Activated naive CD8-positive, alpha-beta T cell treated with anti-CD3 and anti-CD28 coated beads, Interleukin-2, amount 50 U/mL, for 24 hours (primary cell): ENCODE data around the gene RGS1.
A peak's percentile ranks its signal among the peaks of the same experiment; 100 is the strongest.

Experiments used
- ATAC-seq: fragments of 150-1000 bp; cut with Tn5 transposase; one replicate; pipeline ENCODE4 v1.10.0; 2021
- DNase-seq: peaks from one replicate; pipeline ENCODE4 v3.0.0; 2021
- H3K27ac Mint-ChIP-seq: one replicate; pipeline ENCODE4 v1.8.0; 2021; ENCODE audit warnings: mild to moderate bottlenecking, mixed read lengths
- H3K27me3 Mint-ChIP-seq: one replicate; pipeline ENCODE4 v1.8.0; 2021; ENCODE audit warnings: mixed read lengths
- H3K36me3 Mint-ChIP-seq: one replicate; pipeline ENCODE4 v1.8.0; 2021; ENCODE audit warnings: low read depth, mixed read lengths
- H3K4me1 Mint-ChIP-seq: one replicate; pipeline ENCODE4 v1.8.0; 2021; ENCODE audit warnings: mixed read lengths
- H3K4me3 Mint-ChIP-seq: one replicate; pipeline ENCODE4 v1.8.0; 2021; ENCODE audit warnings: mild to moderate bottlenecking, moderate library complexity, mixed read lengths
- H3K9me3 Mint-ChIP-seq: one replicate; pipeline ENCODE4 v1.8.0; 2021; ENCODE audit warnings: mixed read lengths

Gene RGS1

DNA sequence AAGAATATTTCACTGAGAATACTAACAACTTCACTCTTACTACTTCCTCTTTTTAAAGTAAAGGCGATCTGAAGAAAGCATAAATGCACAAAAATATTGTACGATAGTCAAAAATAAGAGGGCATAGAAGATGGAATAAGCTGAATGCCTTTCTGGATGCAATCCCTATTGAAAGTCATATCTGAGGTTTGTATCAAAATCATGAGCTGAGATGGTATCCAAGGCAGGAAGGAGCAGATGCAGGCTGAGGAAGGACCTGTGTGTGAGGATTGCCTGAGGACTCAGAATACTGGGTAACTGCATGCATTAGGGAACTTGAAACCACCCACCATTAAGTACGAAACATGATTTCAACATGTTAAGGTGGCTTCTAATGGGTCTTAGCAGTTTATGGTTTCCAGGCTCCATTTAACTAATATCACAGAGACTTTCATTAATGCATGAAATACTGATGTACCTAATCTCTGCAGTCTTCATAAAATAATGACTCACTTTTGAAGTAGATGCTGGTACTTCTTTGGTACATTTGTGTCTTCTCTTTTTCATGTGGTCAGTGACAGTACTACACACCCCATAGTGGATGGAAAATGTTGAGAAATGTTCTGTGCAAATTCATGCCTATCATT lies 29.6 kb upstream of the RGS1 start:
- Mint-ChIP-seq H3K27ac (peak overlapping the region; percentile 75), H3K27me3 (no peaks in the 10 kb centered on the region), H3K4me1 (peaks cover 53% of the 10 kb centered on the region), H3K4me3 (peak overlapping the region; percentile 36), H3K36me3 (no peaks in the 10 kb centered on the region), H3K9me3 (no peaks in the 10 kb centered on the region)
- ATAC-seq (peak; percentile 37), DNase-seq (no peak)

DNA sequence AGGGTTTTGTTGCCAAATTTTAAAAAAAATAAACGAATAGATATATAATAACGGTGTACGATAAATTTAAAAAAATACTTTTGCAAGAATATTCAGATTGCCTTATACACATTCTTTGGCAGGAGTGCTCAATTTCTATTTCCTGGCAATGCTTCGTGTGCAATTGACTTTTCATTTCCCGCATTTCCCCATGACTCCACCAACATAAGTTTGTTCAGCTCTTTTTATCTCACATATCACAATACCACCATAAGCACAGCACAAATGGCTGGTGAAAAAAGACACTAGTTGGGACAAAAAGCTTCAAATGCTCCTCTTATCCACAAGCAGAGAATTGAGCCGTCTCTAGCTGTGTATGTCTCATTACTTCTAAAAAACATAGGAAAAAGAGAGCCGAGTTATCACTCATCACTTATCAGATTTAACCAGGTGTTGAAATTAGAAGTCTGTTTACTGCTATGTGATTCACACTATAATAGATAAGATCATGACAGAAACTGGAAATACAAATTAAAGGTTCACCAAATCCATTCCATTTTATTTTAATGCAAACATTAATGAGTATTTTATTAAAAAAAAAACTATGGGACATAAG lies 28.9 kb upstream of the RGS1 start:
- ATAC-seq (peak; percentile 12), DNase-seq (no peak)
- H3K9me3 Mint-ChIP-seq = no peaks in the 10 kb centered on the region
- peak overlapping the region; percentile 85 for H3K27ac Mint-ChIP-seq
- H3K36me3 Mint-ChIP-seq = no peaks in the 10 kb centered on the region
- H3K4me3 Mint-ChIP-seq = peak overlapping the region; percentile 48
- H3K4me1 Mint-ChIP-seq = peaks cover 59% of the 10 kb centered on the region
- H3K27me3 Mint-ChIP-seq = no peaks in the 10 kb centered on the region

DNA sequence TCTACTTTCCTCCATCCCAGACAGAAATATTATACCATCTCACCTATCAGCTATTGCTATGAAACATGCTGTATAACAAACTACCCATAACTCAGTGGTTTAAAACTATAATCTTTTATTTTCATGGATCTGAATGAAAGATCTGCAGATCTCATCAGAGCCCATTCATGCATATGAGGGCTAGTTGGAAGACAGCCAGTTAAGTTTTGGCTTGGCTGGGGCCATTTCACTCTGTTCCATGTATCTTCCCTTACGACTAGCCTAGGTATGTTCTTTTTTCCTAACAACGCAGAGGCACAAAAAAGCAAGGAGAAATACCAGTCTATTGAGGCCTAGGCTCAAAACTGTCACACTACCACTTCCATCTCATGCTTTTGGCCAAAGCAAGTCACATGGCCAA lies 28.1 kb upstream of the RGS1 start:
- Mint-ChIP-seq H3K36me3 (no peaks in the 10 kb centered on the region), H3K4me3 (no peak overlapping the region), H3K4me1 (peaks cover 64% of the 10 kb centered on the region), H3K27me3 (no peaks in the 10 kb centered on the region), H3K27ac (no peak overlapping the region), H3K9me3 (no peaks in the 10 kb centered on the region)
- DNase-seq (no peak), ATAC-seq (no peak)

DNA sequence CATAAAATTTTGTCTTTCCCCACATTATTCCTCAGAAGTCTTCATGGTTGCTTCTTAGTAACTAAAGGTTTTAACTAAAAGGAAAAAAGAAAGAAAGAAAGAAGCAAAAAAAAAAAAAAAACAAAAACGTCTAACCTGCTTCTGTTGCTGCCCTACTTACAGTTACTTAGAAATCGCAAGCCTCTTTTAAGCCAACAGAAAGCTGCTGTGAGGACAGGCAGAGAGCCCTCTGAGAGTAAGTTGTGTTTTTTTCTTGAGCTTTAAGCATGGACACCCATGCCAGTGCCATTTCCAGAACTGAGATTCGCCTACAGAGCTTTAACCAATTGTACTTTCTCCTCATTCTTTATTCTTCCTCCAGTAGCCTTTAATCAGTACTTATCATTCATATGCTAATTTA lies 25.6 kb upstream of the RGS1 start:
- Mint-ChIP-seq H3K36me3 (no peaks in the 10 kb centered on the region), H3K27ac (peak overlapping the region; percentile 89), H3K4me1 (peaks cover 74% of the 10 kb centered on the region), H3K27me3 (no peaks in the 10 kb centered on the region), H3K9me3 (no peaks in the 10 kb centered on the region), H3K4me3 (peak overlapping the region; percentile 10)
- ATAC-seq (no peak), DNase-seq (no peak)

DNA sequence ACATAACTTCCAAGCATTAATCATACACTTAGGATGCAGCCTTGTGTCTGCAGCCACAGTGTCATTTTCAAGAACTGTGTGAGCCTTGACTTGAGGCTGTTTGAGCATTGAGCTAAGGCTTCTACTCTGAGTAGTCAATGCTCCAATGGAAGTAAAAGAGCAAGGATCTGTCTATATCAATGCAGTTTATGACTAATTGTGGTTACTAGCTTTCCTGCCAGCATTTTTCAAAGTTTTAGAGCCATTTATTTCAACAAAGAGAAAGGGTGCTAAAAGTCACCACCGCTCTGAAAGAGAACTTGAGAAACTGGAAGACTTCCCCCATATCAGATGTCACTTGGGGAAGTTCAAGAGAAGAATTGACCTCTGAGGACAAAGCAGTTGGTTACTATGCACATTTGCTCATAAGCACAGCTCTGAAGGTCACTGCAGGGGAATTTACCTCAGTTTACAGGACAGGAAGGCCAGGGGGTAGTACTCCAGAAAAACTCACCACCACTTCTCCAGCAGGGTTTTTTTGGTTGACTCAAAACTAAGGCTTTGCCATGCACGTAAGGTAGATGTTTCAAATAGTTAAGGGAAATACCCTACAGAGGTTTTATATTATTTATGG lies 24.5 kb upstream of the RGS1 start:
- Mint-ChIP-seq H3K27me3 (no peaks in the 10 kb centered on the region), H3K27ac (peak overlapping the region; percentile 89), H3K36me3 (no peaks in the 10 kb centered on the region), H3K4me1 (peaks cover 65% of the 10 kb centered on the region), H3K9me3 (no peaks in the 10 kb centered on the region), H3K4me3 (no peak overlapping the region)
- ATAC-seq (peak; percentile 85), DNase-seq (no peak)

DNA sequence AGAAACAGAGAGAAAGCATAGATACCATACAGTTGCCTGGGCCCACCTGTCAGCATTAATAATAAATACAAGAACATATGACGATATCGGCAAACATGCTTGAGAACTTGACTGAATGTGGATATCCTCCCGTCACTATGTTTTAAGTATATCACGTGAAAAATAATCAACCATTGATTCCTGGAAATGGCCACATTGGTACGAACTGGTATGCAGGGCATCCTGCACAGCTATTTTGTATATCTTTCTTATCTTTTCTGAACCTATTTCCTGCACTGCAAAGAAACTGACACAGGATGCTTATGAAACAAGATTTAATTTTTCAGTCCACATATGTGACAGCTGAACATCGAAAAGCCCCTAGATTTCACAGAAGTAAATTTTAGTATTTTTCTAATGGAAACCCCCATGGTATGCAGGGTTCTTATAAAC lies 22.8 kb upstream of the RGS1 start:
- H3K27me3 Mint-ChIP-seq = no peaks in the 10 kb centered on the region
- no peak for ATAC-seq

DNA sequence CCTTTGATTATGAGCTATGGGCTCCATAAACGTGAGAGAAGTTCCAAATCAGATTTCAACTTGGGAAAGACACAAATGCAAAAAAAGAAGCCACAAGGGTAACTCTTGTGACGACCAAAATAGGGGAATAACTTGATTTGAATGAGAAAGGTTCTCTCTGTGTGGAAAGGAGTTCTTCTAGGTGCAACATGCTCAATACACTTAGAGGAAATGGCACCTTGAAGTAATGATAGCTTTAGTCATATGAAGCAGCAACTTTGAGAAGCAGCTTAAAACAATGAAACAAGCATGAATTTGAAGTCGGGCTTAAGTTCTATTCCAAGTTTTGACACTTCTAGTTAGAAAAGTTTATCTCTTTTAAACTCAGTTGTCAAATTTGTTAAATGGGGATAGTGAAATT lies 21.8 kb upstream of the RGS1 start:
- H3K27me3 Mint-ChIP-seq = no peaks in the 10 kb centered on the region
- DNase-seq (no peak), ATAC-seq (no peak)
- H3K9me3 Mint-ChIP-seq = no peaks in the 10 kb centered on the region
- peak overlapping the region; percentile 16 for H3K27ac Mint-ChIP-seq
- no peak overlapping the region for H3K4me3 Mint-ChIP-seq
- H3K36me3 Mint-ChIP-seq = no peaks in the 10 kb centered on the region
- H3K4me1 Mint-ChIP-seq = peaks cover 60% of the 10 kb centered on the region

More for the DNA sequence above, 22.8 kb upstream of the RGS1 start:
- Mint-ChIP-seq H3K36me3 (no peaks in the 10 kb centered on the region), H3K9me3 (no peaks in the 10 kb centered on the region), H3K4me1 (peaks cover 51% of the 10 kb centered on the region), H3K27ac (peak overlapping the region; percentile 53), H3K4me3 (no peak overlapping the region)
- no peak for DNase-seq

DNA sequence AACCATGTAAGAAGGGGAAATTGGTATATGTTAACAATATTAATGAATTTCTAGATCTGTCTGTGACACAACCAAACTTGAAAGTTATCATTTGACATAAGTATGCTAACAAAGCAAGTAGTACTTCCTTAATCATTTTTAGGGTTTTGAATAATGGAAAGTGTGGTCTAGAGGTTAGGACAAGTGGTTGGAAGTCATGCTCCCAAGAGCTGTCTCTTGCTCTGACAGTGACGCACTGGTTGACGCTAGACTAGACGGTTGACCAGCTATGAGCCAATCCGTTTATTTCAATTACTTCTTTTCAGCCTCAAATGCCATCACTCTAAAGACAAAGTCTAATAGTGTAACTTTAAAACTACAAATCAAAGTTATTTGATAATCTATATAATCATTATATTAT lies 20.7 kb upstream of the RGS1 start:
- H3K4me1 Mint-ChIP-seq = peaks cover 65% of the 10 kb centered on the region

DNA sequence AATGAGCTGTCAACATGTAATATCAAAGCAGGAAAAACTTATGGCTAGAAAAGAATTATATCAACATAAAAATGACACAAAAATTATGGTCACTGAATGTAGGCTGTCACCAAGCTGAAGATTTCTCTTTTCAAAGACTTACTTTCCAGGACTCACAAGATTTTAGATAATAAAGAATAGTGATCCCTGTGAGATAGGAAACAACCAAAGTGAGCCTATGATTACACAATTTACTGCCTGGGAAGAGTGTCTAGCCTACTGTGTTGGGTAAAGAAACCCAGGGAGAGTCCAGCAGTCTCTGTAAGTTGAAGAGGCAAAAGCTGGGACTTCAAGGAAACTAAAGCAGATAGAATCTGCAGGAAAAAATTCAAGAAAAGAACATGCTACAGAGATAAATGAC lies 20.2 kb upstream of the RGS1 start:
- no peak overlapping the region for H3K27ac Mint-ChIP-seq
- peaks cover 64% of the 10 kb centered on the region for H3K4me1 Mint-ChIP-seq
- H3K27me3 Mint-ChIP-seq = no peaks in the 10 kb centered on the region
- DNase-seq (no peak), ATAC-seq (no peak)
- no peaks in the 10 kb centered on the region for H3K9me3 Mint-ChIP-seq
- no peak overlapping the region for H3K4me3 Mint-ChIP-seq
- no peaks in the 10 kb centered on the region for H3K36me3 Mint-ChIP-seq

More for the DNA sequence above, 20.7 kb upstream of the RGS1 start:
- DNase-seq (no peak), ATAC-seq (no peak)
- Mint-ChIP-seq H3K36me3 (no peaks in the 10 kb centered on the region), H3K27ac (no peak overlapping the region), H3K4me3 (no peak overlapping the region), H3K9me3 (no peaks in the 10 kb centered on the region), H3K27me3 (no peaks in the 10 kb centered on the region)

DNA sequence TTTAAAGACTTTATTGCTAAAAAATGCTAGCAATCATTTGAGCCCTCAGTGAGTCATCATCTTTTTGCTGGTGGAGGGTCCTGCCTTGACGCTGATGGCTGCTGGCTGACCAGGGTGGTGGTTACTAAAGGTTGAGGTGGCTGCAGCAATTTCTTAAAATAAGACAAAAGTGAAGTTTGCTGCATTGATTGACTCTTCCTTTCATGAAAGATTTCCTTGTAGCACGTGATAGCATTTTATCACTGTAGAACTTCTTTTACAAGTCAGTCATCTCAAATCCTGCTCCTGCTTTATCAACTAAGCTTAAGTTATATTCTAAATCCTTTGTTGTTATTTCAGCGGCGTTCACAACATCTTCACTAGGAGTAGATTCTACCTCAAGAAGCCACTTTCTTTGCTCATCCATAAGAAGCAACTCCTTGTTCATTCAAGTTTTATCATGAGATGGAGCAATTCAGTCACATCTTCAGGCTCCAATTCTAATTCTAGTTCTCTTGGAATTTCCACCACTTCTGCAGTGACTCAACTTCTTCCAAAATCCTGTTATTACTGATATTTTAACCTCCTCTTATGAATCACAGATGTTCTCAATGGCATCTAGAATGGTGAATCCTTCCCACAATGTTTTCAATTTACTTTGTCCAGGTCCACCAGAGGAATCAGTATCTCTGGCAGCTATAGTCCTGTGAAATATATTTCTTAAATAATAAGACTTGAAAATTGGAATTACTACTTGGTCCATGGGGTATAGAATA lies 17.6 kb upstream of the RGS1 start:
- Mint-ChIP-seq H3K4me3 (no peak overlapping the region), H3K4me1 (peaks cover 56% of the 10 kb centered on the region), H3K9me3 (no peaks in the 10 kb centered on the region), H3K27me3 (no peaks in the 10 kb centered on the region), H3K36me3 (no peaks in the 10 kb centered on the region), H3K27ac (peak overlapping the region; percentile 31)
- DNase-seq (no peak), ATAC-seq (no peak)

DNA sequence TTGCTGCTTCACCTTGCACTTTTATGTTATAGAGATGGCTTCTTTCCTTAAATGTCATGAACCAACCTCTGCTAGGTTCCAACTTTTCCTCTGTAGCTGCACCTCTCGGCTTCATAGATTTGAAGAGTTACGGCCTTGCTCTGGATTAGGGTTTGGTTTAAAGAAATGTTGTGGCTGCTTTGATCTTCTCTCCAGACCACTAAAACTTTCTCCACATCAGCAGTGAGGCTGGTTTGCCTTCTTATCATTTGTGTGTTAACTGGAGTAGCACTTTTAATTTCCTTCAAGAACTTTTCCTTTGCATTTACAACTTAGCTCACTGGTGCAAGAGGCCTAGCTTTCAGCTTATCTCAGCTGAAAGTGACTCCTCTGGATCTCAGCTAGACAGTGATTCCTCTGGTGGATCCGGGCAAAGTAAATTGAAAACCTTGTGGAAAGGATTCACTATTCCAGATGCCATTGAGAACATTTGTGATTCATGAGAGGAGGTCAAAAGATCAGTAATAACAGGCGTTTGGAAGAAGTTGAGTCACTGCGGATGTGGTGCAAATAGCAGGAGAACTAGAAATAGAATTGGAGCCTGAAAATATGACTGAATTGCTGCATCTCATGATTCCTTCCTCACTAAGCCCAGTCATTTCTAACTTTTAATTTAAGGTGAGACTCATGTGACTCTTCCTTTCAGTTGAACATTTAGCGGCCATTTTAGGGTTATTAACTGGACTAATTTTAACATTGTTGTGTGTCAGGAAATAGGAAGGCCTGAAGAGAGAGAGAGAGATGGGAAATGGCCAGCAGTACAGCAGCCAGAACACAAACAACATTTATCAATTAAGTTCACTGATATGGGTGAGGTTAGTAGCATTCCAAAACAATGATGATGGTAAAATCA lies 16.2 kb upstream of the RGS1 start:
- no peak overlapping the region for H3K4me3 Mint-ChIP-seq
- H3K27ac Mint-ChIP-seq = peak overlapping the region; percentile 56

DNA sequence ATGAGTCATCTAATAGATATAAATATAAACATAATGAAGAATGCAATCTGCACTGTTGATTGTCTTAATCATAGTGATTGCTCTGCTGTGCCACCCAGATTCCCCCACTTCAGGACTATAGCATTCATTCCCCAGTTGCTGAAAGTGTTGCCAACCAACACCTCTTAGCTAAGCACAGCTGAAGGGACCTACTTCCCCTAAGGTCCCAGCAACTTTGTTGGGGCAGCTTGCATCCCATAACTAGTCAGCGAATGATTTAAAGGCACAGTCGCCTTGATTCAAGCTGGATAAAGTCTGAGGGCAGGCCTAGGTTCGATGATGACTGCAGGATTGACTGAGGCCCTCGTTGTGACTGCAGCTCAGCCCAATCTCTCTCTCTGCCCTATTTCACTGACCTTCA lies 14.3 kb upstream of the RGS1 start:
- H3K4me3 Mint-ChIP-seq = no peak overlapping the region
- no peak for DNase-seq
- ATAC-seq = no peak
- H3K27me3 Mint-ChIP-seq = no peaks in the 10 kb centered on the region
- H3K36me3 Mint-ChIP-seq = no peaks in the 10 kb centered on the region
- H3K9me3 Mint-ChIP-seq = no peaks in the 10 kb centered on the region
- H3K27ac Mint-ChIP-seq = peak overlapping the region; percentile 26
- peaks cover 70% of the 10 kb centered on the region for H3K4me1 Mint-ChIP-seq

More for the DNA sequence above, 16.2 kb upstream of the RGS1 start:
- Mint-ChIP-seq H3K4me1 (peaks cover 59% of the 10 kb centered on the region), H3K27me3 (no peaks in the 10 kb centered on the region), H3K36me3 (no peaks in the 10 kb centered on the region), H3K9me3 (no peaks in the 10 kb centered on the region)
- peak; percentile 31 for ATAC-seq
- no peak for DNase-seq

DNA sequence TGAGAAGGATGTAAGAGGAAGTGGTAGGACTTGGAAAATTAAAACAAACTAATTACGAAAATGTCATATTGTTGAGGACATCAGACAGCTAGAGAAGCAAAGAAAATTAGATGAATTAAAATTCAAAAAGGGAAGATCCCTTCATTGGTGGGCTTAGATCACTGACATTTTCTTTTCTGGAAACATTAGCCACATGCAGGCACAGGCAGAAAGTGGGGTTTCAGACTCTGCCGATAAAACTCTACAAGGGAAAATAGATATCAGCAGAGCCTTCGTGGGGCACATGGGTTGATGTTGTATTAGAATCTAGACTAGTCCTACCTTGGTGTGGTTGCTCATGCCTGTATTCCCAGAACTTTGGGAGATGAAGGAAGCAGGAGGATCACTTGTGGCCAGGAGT lies 12.4 kb upstream of the RGS1 start:
- Mint-ChIP-seq H3K9me3 (no peaks in the 10 kb centered on the region), H3K4me3 (no peak overlapping the region), H3K27me3 (no peaks in the 10 kb centered on the region), H3K27ac (peak overlapping the region; percentile 49), H3K4me1 (peaks cover 82% of the 10 kb centered on the region), H3K36me3 (no peaks in the 10 kb centered on the region)
- ATAC-seq = peak; percentile 70
- no peak for DNase-seq

DNA sequence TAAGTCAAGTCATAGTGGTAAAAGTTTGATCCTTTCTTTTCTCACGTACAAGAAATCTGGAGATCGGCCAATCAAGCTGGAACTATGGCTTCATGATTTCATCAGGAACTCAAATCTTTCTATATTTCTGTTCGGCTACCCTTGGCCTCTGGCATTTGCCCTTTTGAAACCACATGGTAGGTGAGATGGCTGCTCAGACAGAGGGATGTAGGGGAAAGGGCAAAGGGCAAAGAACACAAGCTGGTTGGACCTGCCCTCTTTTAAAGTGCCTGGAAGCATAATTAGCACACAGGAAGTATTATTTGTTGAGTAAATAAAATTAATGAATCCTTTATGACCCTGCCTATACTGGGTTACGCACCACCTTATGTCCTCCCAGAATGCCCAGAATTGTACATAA lies 11.5 kb upstream of the RGS1 start:
- no peaks in the 10 kb centered on the region for H3K9me3 Mint-ChIP-seq
- peaks cover 73% of the 10 kb centered on the region for H3K4me1 Mint-ChIP-seq
- H3K36me3 Mint-ChIP-seq = no peaks in the 10 kb centered on the region
- no peak overlapping the region for H3K4me3 Mint-ChIP-seq
- DNase-seq (no peak), ATAC-seq (no peak)
- H3K27me3 Mint-ChIP-seq = no peaks in the 10 kb centered on the region
- H3K27ac Mint-ChIP-seq = no peak overlapping the region
